Measurements from ENCODE around the gene CD28. TPM values are rescaled to one million over a fixed set of nuclear protein-coding genes. Genes with fewer than 3 reads are reported as not detected.

The CD28 gene
- not detected in 2 replicates for total RNA-seq

DNA sequence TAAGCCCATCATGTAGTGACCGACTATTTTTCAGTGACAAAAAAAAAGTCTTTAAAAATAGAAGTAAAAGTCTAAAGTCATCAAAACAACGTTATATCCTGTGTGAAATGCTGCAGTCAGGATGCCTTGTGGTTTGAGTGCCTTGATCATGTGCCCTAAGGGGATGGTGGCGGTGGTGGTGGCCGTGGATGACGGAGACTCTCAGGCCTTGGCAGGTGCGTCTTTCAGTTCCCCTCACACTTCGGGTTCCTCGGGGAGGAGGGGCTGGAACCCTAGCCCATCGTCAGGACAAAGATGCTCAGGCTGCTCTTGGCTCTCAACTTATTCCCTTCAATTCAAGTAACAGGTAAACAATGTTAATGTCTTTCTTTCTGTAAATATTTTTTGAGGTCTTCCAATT, at the start of gene CD28:
TSS of gene CD28 (plus strand) at position 237 of the 400 bp plus-strand sequence. CDS start at position 295, 58 bp downstream.

Other genes starting within 250 kb of the CD28 start
- 35.6 and 36.5 TPM in 2 replicates for gene RAPH1, start 171.3 kb upstream of the CD28 start, total RNA-seq
- not detected in 2 replicates for gene CTLA4, start 161.1 kb downstream of the CD28 start, total RNA-seq
- gene ICOS, start 230.1 kb downstream of the CD28 start, total RNA-seq = 0.07 TPM in 1 of 2 replicates, not detected in the other